Astrocyte (in vitro differentiated cells and primary cell): Measurements from ENCODE around the gene GPR15LG. TPM values are rescaled to one million over a fixed set of nuclear protein-coding genes. Genes with fewer than 3 reads are reported as not detected.
"Not testable (repeated sequence)": the region's sequence is repeated elsewhere in the genome, so short reads cannot be mapped to it uniquely, and the experiment has no call there.

Experiments used
- DNase-seq: peaks from one replicate; pipeline ENCODE4 v3.0.0-alpha.2; 2010; ENCODE audit warnings: low read depth
- FAIRE-seq: peaks from 2 replicates; lab custom pipeline; 2011; peaks lifted over from hg19 to GRCh38; lab: Jason Lieb, UNC
- H2AFZ ChIP-seq: 2 replicates; pipeline ENCODE4 v1.6.0; 2012; ENCODE audit warnings: low read depth, low read length, inconsistent platforms
- H3K27ac ChIP-seq: 2 replicates; pipeline ENCODE4 v1.5.1; 2011; ENCODE audit warnings: low read depth, low read length, inconsistent platforms
- H3K27me3 ChIP-seq: 2 replicates; pipeline ENCODE4 v1.6.0; 2011; ENCODE audit warnings: low read length, inconsistent platforms; ENCODE audit not compliant: insufficient read depth
- H3K36me3 ChIP-seq: 2 replicates; pipeline ENCODE4 v1.5.1; 2011; ENCODE audit warnings: low read length, inconsistent platforms; ENCODE audit not compliant: insufficient read depth
- H3K4me1 ChIP-seq: 2 replicates; pipeline ENCODE4 v1.5.1; 2011; ENCODE audit warnings: low read length, inconsistent platforms; ENCODE audit not compliant: insufficient read depth
- H3K4me2 ChIP-seq: 2 replicates; pipeline ENCODE4 v1.6.0; 2012; ENCODE audit warnings: low read length, inconsistent platforms
- H3K4me3 ChIP-seq: 2 replicates; pipeline ENCODE4 v1.5.1; 2011; ENCODE audit warnings: low read depth, mild to moderate bottlenecking, low read length, inconsistent platforms; ENCODE audit not compliant: insufficient read depth
- H3K79me2 ChIP-seq: 2 replicates; pipeline ENCODE4 v1.6.0; 2012; ENCODE audit warnings: mild to moderate bottlenecking, low read length, inconsistent platforms; ENCODE audit not compliant: insufficient read depth
- H3K9ac ChIP-seq: 2 replicates; pipeline ENCODE4 v1.6.0; 2012; ENCODE audit warnings: mild to moderate bottlenecking, low read length, inconsistent platforms
- H3K9me3 ChIP-seq: 2 replicates; pipeline ENCODE4 v1.5.1; 2012; ENCODE audit warnings: low read depth, mild to moderate bottlenecking, low read length, inconsistent platforms; ENCODE audit not compliant: insufficient read depth
- H4K20me1 ChIP-seq: 2 replicates; pipeline ENCODE4 v1.6.0; 2012; ENCODE audit warnings: low read length, inconsistent platforms; ENCODE audit not compliant: insufficient read depth
- H3K27ac Mint-ChIP-seq: one replicate; pipeline ENCODE4 v1.8.0; 2021; ENCODE audit warnings: mild to moderate bottlenecking, mixed read lengths; ENCODE audit not compliant: unreplicated experiment
- H3K27me3 Mint-ChIP-seq: one replicate; pipeline ENCODE4 v1.8.0; 2021; ENCODE audit warnings: low read depth, mixed read lengths; ENCODE audit not compliant: unreplicated experiment
- H3K36me3 Mint-ChIP-seq: one replicate; pipeline ENCODE4 v1.8.0; 2021; ENCODE audit warnings: low read depth, mixed read lengths; ENCODE audit not compliant: unreplicated experiment
- H3K4me1 Mint-ChIP-seq: one replicate; pipeline ENCODE4 v1.8.0; 2021; ENCODE audit warnings: low read depth, mixed read lengths; ENCODE audit not compliant: unreplicated experiment
- H3K4me3 Mint-ChIP-seq: one replicate; pipeline ENCODE4 v1.8.0; 2021; ENCODE audit warnings: mild to moderate bottlenecking, moderate library complexity, mixed read lengths; ENCODE audit not compliant: unreplicated experiment
- H3K9me3 Mint-ChIP-seq: one replicate; pipeline ENCODE4 v1.8.0; 2021; ENCODE audit warnings: mild to moderate bottlenecking, mixed read lengths; ENCODE audit not compliant: unreplicated experiment
- CTCF ChIP-seq: IDR thresholded peaks from 2 replicates; pipeline ENCODE4 v1.5.1; 2011; ENCODE audit warnings: low read depth, mild to moderate bottlenecking, inconsistent platforms, low read length, moderate library complexity; ENCODE audit not compliant: insufficient read depth
- EZH2 ChIP-seq: IDR thresholded peaks from 2 replicates; pipeline ENCODE4 v1.6.1; 2012; ENCODE audit warnings: mild to moderate bottlenecking, low read length, inconsistent platforms; ENCODE audit not compliant: insufficient read depth
- total RNA-seq: library from RNA; stranded (reverse); gene quantifications from 2 replicates; pipeline ENCODE4 v1.2.1, GENCODE V29; 2021

Gene GPR15LG
- total RNA-seq, 1 donor from 2014 or later, result not detected

GRCh38 chr10:84177541-84178141 lies 4.0 kb downstream of the GPR15LG start:
- H3K27ac ChIP-seq, result no peak overlapping the region
- Mint-ChIP-seq H3K9me3 (no peaks in the 10 kb centered on the region), H3K4me3 (no peak overlapping the region), H3K36me3 (no peaks in the 10 kb centered on the region), H3K27ac (no peak overlapping the region), H3K4me1 (no peaks in the 10 kb centered on the region), H3K27me3 (no peaks in the 10 kb centered on the region)
- no peak overlapping the region for H3K9ac ChIP-seq
- no peaks in the 10 kb centered on the region for H3K79me2 ChIP-seq
- FAIRE-seq (no peak), DNase-seq (no peak)
- no peaks in the 10 kb centered on the region for H4K20me1 ChIP-seq
- H3K27me3 ChIP-seq, result no peaks in the 10 kb centered on the region
- H2AFZ ChIP-seq, result no peak overlapping the region
- H3K9me3 ChIP-seq, result no peaks in the 10 kb centered on the region
- no peaks in the 10 kb centered on the region for H3K36me3 ChIP-seq
- H3K4me1 ChIP-seq, result no peaks in the 10 kb centered on the region
- no peak for TF ChIP-seq CTCF
- no peak for TF ChIP-seq EZH2
- no peak overlapping the region for H3K4me3 ChIP-seq
- H3K4me2 ChIP-seq, result no peak overlapping the region

DNA sequence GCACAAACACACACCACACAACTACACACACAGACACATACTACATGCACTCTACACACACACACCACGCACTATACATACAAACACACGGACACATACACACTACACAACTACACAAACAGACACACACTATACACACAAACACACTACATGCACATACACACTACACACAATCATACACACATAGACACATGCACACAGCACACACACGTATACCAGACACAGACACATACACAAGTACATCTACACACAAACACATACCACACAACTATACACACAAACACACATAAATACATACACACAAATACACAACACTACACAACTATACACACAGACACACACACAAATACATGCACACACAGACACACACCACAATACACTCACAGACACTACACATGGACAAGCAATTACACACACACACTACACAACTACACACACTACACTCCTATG lies 4.6 kb downstream of the GPR15LG start:
- H3K9me3 Mint-ChIP-seq, result no peaks in the 10 kb centered on the region
- H3K79me2 ChIP-seq, result no peaks in the 10 kb centered on the region
- no peaks in the 10 kb centered on the region for H3K27me3 Mint-ChIP-seq
- H3K4me1 ChIP-seq, result no peaks in the 10 kb centered on the region
- no peak overlapping the region for H3K27ac Mint-ChIP-seq
- H3K4me3 Mint-ChIP-seq, result no peak overlapping the region
- TF ChIP-seq EZH2 (no peak), CTCF (no peak)
- no peak overlapping the region for H3K4me3 ChIP-seq
- H3K9me3 ChIP-seq, result no peaks in the 10 kb centered on the region
- no peak overlapping the region for H3K27ac ChIP-seq
- H3K36me3 Mint-ChIP-seq, result no peaks in the 10 kb centered on the region
- no peak overlapping the region for H3K9ac ChIP-seq
- no peaks in the 10 kb centered on the region for H3K4me1 Mint-ChIP-seq
- FAIRE-seq (no peak), DNase-seq (no peak)
- no peaks in the 10 kb centered on the region for H3K27me3 ChIP-seq
- H3K36me3 ChIP-seq, result no peaks in the 10 kb centered on the region
- H3K4me2 ChIP-seq, result no peak overlapping the region
- H2AFZ ChIP-seq, result no peak overlapping the region
- H4K20me1 ChIP-seq, result no peaks in the 10 kb centered on the region

DNA sequence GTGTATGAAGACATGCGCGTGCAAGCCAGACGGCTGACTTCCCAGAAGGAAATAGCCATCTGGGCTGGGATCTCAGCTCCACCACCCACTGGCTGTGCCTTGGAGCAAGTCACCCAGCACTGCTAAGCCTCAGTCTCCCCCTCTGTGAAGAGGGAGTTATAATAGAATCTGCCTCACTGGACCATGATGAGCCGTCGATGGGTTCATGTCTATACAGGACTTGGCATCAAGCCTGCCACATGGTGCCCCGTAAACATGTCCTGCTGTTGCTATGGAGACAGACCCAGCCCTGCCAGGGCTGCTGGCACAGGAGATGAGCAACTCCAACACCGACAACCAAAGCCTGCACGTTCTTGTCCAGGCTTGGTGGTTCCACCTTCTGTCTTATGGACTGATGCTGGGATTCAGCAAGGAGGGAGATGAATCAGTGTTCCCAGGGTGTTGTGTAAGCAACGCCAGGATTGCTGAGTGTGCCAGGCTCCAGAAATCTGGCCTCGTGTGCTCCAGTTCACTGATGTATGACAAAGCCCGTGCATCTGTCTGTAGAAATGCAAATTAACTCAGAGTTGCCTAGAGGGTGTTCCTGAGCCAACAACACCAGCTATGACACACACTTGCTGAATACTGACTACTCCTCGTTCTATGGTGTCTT lies 5.6 kb downstream of the GPR15LG start:
- H2AFZ ChIP-seq, result no peak overlapping the region
- no peak overlapping the region for H3K4me3 ChIP-seq
- H3K27me3 Mint-ChIP-seq, result no peaks in the 10 kb centered on the region
- no peak overlapping the region for H3K4me2 ChIP-seq
- no peaks in the 10 kb centered on the region for H3K9me3 ChIP-seq
- no peaks in the 10 kb centered on the region for H3K4me1 Mint-ChIP-seq
- H3K36me3 Mint-ChIP-seq, result no peaks in the 10 kb centered on the region
- H4K20me1 ChIP-seq, result no peaks in the 10 kb centered on the region
- H3K4me1 ChIP-seq, result no peaks in the 10 kb centered on the region
- H3K27ac Mint-ChIP-seq, result no peak overlapping the region
- DNase-seq (peak; percentile 40), FAIRE-seq (no peak)
- no peaks in the 10 kb centered on the region for H3K79me2 ChIP-seq
- H3K4me3 Mint-ChIP-seq, result no peak overlapping the region
- H3K9me3 Mint-ChIP-seq, result no peaks in the 10 kb centered on the region
- TF ChIP-seq EZH2 (no peak), CTCF (no peak)
- H3K36me3 ChIP-seq, result no peaks in the 10 kb centered on the region
- no peak overlapping the region for H3K9ac ChIP-seq
- no peaks in the 10 kb centered on the region for H3K27me3 ChIP-seq
- no peak overlapping the region for H3K27ac ChIP-seq

DNA sequence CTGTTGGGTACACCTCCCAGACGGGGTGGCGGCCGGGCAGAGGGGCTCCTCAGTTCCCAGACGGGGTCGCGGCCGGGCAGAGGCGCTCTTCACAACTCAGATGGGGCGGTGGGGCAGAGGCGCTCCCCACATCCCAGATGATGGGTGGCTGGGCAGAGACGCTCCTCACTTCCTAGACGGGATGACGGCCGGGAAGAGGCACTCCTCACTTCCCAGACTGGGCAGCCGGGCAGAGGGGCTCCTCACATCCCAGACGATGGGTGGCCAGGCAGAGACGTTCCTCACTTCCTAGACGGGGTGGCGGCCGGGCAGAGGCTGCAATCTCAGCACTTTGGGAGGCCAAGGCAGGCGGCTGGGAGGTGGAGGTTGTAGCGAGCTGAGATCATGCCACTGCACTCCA lies 6.8 kb downstream of the GPR15LG start:
- not testable (repeated sequence) for H3K27ac Mint-ChIP-seq, H3K36me3 Mint-ChIP-seq, H3K9ac ChIP-seq, H3K79me2 ChIP-seq, H3K4me1 ChIP-seq, H3K9me3 ChIP-seq, H3K27ac ChIP-seq, DNase-seq, H3K4me3 Mint-ChIP-seq, H3K27me3 ChIP-seq, H3K9me3 Mint-ChIP-seq, H3K4me3 ChIP-seq, H4K20me1 ChIP-seq, H3K4me1 Mint-ChIP-seq, H3K4me2 ChIP-seq, H2AFZ ChIP-seq, H3K36me3 ChIP-seq, FAIRE-seq, H3K27me3 Mint-ChIP-seq
